Stimulated activated effector memory CD8-positive, alpha-beta T cell treated with anti-CD3 and anti-CD28 coated beads, Interleukin-12 subunit alpha, Interleukin-12 subunit beta, amount 100 ng/mL, for 72 hours (primary cell): ENCODE results near the gene PRKN.

ENCODE experiments used
- ATAC-seq: fragments of 150-1000 bp; cut with Tn5 transposase; 2 replicates; pipeline ENCODE4 v1.10.0; 2021
- DNase-seq, 2 donors: peaks; one replicate each; pipeline ENCODE4 v3.0.0; 2021 to 2022; ENCODE audit warnings: low spot score in 2 of 2
- H3K27ac Mint-ChIP-seq: one replicate; pipeline ENCODE4 v1.8.0; 2022; ENCODE audit warnings: mild to moderate bottlenecking, mixed read lengths
- H3K36me3 Mint-ChIP-seq: one replicate; pipeline ENCODE4 v1.8.0; 2022; ENCODE audit warnings: mild to moderate bottlenecking, mixed read lengths
- H3K4me1 Mint-ChIP-seq: one replicate; pipeline ENCODE4 v1.8.0; 2022; ENCODE audit warnings: mixed read lengths
- H3K4me3 Mint-ChIP-seq: one replicate; pipeline ENCODE4 v1.8.0; 2022; ENCODE audit warnings: mild to moderate bottlenecking, mixed read lengths
- H3K9me3 Mint-ChIP-seq: one replicate; pipeline ENCODE4 v1.8.0; 2022; ENCODE audit warnings: mixed read lengths

The PRKN gene

DNA sequence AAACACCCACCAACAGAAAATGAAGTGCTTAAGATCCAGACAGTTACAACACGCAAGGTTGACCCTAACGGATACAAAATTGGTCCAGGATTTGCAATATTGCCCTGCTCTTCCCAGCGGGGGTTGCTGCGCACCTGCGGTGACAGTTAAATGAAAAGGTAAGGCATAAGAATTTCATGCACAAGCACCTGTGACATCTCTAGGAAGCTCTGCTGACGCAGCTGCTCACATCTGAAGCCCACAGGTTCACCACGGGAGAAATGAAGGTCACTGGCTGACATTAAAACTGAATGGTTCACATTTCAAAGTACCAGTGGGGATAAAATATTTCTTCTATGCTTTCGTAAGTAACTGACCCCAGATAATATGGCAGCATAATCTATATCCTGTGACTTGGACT is 764.4 kb downstream of the PRKN start:
- H3K4me1 Mint-ChIP-seq, result no peaks in the 10 kb centered on the region
- no peak overlapping the region for H3K4me3 Mint-ChIP-seq
- no peak for ATAC-seq
- H3K9me3 Mint-ChIP-seq, result no peaks in the 10 kb centered on the region
- no peak overlapping the region for H3K27ac Mint-ChIP-seq
- H3K36me3 Mint-ChIP-seq, result no peaks in the 10 kb centered on the region
- DNase-seq, result no peak

DNA sequence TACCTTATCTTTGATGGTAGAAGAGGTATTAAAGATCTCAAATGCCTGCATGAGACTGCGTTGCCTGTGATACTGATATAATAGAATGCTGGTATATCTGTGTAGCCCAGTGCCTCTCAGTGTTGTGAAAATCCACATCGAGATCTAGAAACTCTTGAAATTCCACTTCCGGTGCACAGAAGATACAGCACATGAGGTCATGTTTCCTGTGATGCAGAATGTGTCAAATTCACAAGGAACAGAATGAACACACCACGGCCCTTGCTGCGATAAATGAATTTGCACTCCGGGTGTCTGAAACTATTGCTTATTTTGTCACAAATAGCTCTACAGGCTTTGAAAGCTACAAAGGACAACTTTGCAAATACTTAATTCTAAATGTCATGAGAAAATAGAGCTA is 765.8 kb downstream of the PRKN start:
- no peak for DNase-seq
- Mint-ChIP-seq H3K9me3 (no peaks in the 10 kb centered on the region), H3K4me3 (no peak overlapping the region), H3K27ac (no peak overlapping the region), H3K4me1 (no peaks in the 10 kb centered on the region), H3K36me3 (no peaks in the 10 kb centered on the region)
- ATAC-seq, result no peak

DNA sequence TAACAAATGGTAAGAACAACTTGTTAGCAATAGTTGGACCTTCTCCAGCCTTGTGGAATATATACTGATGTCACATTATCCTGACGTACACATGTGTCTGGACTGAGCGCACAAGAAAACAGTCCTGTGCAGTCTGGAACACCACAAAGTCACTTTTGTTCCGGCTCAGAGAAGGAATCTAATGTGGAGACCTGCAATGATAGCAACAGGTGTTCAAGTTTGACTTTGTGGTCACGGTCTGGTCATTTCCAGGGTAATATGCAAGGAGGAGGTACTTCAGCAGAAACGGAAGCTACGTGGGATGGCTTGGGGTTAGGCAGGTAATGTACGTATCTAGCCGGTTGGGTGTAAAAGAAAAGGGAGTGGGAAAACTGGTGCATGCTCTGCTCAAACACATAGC is 766.5 kb downstream of the PRKN start:
- no peak overlapping the region for H3K27ac Mint-ChIP-seq
- H3K36me3 Mint-ChIP-seq, result no peaks in the 10 kb centered on the region
- no peak overlapping the region for H3K4me3 Mint-ChIP-seq
- DNase-seq (no peak), ATAC-seq (no peak)
- H3K4me1 Mint-ChIP-seq, result no peaks in the 10 kb centered on the region
- H3K9me3 Mint-ChIP-seq, result no peaks in the 10 kb centered on the region

DNA sequence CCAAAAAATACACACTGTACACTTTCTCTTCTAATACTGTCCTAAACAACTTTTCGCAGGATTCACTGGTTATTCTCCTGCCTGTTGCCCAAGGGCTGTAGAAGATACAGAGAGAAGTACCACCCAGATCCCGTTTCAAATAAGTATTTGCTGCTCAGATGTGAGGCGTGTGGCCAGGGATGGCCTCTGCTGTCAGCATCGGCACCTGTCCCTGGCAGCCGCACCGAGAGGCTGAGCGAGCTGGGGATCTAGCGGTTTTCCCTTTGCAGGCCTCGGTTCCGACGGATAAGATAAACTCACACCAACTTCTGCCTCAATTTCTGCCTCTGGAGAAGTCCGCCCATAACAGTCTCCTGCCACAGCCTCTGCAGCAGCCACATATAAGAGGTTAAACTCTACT is 768.5 kb downstream of the PRKN start:
- Mint-ChIP-seq H3K4me3 (no peak overlapping the region), H3K9me3 (no peaks in the 10 kb centered on the region), H3K4me1 (no peaks in the 10 kb centered on the region), H3K27ac (no peak overlapping the region), H3K36me3 (no peaks in the 10 kb centered on the region)
- DNase-seq (no peak), ATAC-seq (no peak)

DNA sequence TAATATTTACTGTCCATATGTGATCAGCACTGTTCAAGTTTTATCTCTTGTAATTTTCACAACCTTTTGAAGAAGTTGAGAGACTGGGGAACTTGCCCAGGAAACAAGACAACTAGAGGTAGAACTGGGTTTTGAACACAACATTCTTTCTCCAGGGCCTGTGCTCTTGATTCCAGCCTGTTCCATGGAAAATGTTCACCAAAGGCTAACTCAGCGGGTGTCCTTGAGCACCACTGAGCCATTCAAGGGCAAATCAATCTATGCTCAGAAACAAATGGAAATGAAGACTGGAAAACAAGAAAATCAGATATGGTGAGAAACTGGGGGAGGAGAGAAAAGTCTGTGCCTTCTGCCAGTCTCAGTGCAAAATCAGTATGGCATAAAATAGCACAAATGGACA is 771.5 kb downstream of the PRKN start:
- DNase-seq (no peak), ATAC-seq (no peak)
- Mint-ChIP-seq H3K9me3 (no peaks in the 10 kb centered on the region), H3K4me1 (no peaks in the 10 kb centered on the region), H3K27ac (no peak overlapping the region), H3K4me3 (no peak overlapping the region), H3K36me3 (no peaks in the 10 kb centered on the region)

DNA sequence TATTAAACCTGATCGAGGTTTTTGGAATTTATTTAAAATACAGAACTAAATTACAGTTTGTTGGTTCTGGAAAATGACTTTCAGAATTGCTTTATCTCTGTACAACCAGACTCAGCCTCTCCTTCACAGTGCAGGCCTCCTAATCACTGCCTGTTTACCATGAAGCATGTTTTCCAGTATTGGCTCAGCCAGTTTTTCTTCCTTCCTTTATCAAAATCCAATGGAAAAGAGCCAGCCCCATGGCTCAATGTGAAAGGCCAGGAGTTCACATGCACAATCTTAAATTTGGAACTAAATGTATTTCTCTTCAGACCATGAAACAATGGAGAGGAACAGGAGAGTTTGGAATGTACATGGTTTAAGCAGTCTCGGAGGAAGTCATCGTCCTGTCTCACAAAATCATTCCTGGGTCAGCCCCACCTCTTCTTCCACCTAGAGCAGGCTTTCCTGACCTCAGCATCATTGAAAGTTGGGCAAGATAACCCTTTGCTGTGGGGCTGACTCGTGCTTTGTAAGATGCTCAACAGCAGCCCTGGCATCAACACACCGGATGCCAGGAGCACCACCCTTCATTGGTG is 772.8 kb downstream of the PRKN start:
- Mint-ChIP-seq H3K27ac (no peak overlapping the region), H3K36me3 (no peaks in the 10 kb centered on the region), H3K4me3 (no peak overlapping the region), H3K9me3 (no peaks in the 10 kb centered on the region), H3K4me1 (no peaks in the 10 kb centered on the region)
- ATAC-seq (no peak), DNase-seq (no peak)

DNA sequence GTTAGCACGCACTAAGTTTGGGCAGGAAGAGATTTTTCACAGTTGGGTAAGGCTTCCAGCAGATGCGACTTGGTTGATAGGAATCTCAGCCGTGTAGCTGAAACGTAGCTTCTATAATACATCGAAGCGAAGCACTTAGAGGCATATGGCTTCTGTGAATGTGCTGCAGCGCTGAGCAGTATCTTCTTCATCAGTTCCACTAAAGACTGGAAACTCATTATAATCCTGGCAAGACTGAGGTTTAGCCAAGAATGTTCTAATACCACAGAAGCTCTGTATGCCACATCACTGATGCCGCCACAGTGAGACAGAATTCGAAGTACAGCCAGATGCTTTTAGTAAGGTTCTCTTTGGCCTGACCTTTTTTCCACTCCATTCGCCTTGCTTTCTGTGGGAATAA is 773.5 kb downstream of the PRKN start:
- Mint-ChIP-seq H3K4me1 (no peaks in the 10 kb centered on the region), H3K4me3 (no peak overlapping the region), H3K27ac (no peak overlapping the region), H3K36me3 (no peaks in the 10 kb centered on the region), H3K9me3 (no peaks in the 10 kb centered on the region)
- ATAC-seq, result no peak
- no peak for DNase-seq

DNA sequence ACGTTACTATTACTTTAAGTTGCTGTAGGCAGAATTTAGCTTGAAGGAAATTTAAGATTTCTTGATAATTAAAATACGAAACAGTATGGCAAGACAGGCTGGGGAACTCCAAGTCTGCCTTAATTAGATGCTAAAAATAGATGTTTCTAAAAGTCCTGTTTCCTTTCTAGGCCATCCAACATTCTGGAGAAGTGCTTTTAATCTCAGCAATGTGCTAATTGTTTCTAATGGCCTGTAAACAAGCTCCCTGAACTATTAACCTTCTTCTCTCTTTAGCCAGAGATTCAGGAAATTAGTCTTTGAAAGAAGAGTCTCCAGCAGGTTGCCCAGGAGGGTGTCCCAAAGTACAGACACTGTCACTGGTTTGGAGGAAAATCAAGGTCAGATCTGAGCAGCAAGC is 776.4 kb downstream of the PRKN start:
- Mint-ChIP-seq H3K27ac (no peak overlapping the region), H3K36me3 (no peaks in the 10 kb centered on the region)
- ATAC-seq, result no peak

DNA sequence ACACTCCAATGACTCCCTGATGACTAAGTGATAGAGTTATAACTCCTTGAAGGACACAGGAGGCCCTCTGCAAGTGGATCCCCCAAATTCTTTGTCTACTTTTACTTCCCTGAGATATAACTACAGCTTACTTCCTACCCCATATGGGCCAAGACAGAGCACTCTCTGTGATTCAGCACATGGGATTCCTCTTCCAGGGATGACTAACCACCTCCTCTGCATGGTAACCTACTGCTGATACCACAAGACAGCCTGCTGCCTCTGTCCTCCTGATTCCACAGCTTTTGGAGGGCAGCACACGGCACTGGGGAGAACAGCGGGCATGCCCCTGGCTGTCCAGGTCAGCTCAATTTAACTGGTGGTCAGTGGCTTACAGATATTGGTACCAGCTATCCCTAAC is 778.0 kb downstream of the PRKN start:
- no peak overlapping the region for H3K27ac Mint-ChIP-seq
- H3K4me3 Mint-ChIP-seq, result no peak overlapping the region
- ATAC-seq (no peak), DNase-seq (no peak)
- H3K4me1 Mint-ChIP-seq, result no peaks in the 10 kb centered on the region
- H3K9me3 Mint-ChIP-seq, result no peaks in the 10 kb centered on the region
- H3K36me3 Mint-ChIP-seq, result no peaks in the 10 kb centered on the region

More for the DNA sequence above, 776.4 kb downstream of the PRKN start:
- Mint-ChIP-seq H3K4me1 (no peaks in the 10 kb centered on the region), H3K9me3 (no peaks in the 10 kb centered on the region), H3K4me3 (no peak overlapping the region)
- DNase-seq, result no peak

DNA sequence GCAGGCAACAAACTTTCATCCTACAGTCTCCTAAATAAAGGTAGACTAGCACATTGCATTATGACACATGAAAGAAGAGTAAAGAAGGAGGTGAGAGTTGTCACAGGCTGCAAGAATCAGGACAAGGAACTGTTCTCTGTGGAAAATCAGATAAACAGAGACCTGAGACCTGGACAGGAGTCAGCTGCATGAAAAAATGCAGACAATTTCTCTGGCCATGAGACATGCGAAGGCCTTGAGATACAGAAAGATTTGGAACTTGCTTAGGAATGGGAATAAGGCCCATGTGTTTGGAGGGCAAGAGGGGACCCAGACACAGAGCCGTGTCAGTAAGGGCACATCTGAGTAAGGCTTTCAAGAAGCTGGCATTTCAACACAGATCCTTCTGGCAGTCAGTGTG is 779.1 kb downstream of the PRKN start:
- Mint-ChIP-seq H3K9me3 (no peaks in the 10 kb centered on the region), H3K4me1 (no peaks in the 10 kb centered on the region), H3K27ac (no peak overlapping the region), H3K4me3 (no peak overlapping the region), H3K36me3 (no peaks in the 10 kb centered on the region)
- DNase-seq (no peak), ATAC-seq (no peak)

DNA sequence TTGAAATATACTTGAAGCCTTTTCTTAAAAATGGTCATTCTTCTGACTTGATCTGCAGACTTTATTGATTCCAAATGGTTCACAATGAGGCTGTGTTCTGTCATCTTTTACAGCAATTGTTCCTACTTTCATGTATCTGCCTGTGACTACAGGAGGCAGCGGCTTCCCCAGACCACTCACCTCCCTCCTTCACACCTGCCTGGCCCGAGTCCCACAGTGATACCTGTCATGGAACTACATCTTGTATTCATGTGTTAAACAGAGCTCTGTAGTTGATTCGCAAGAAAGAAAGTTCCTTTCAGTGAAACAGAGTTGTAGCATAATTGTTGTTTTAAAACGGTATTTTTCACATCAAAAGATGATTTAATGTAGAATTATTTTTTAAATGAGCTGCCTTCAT is 780.2 kb downstream of the PRKN start:
- no peak for ATAC-seq
- Mint-ChIP-seq H3K36me3 (no peaks in the 10 kb centered on the region), H3K4me3 (no peak overlapping the region), H3K4me1 (no peaks in the 10 kb centered on the region), H3K9me3 (no peaks in the 10 kb centered on the region), H3K27ac (no peak overlapping the region)
- DNase-seq, result no peak

DNA sequence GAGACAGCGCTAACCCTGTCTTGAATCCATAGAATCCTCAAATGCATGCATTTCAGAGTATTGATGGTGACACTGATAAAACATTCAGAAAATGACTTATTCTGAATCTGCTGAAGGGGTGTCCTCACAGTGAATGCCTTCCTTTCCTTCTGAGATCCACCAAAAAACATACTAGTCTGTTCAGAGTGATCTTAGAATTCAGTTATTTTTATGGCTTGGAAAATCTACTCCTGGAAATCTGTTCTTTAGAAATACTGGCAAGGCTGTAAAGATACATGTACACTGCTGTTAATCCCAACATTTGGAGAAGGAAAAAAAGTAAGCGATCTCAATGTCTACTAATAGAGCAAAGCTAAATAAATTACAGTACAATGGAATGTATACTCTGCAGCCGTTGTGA is 781.1 kb downstream of the PRKN start:
- no peak overlapping the region for H3K4me3 Mint-ChIP-seq

DNA sequence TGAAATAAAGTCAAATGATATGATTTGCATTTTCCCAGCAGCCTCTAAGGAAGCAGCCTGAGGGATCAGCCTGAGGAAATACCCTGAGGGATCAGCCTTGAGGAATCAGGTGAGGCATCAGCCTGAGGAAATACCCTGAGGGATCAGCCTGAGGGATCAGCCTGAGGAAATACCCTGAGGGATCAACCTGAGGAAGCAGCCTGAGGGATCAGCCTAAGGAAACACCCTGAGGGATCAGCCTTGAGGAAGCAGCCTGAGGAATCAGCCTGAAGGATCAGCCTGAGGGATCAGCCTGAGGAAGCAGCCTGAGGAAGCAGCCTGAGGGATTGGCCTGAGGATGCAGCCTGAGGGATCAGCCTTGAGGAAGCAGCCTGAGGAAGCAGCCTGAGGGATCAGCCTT is 784.0 kb downstream of the PRKN start:
- ATAC-seq, result no peak
- Mint-ChIP-seq H3K27ac (no peak overlapping the region), H3K9me3 (no peaks in the 10 kb centered on the region), H3K4me1 (no peaks in the 10 kb centered on the region), H3K4me3 (no peak overlapping the region), H3K36me3 (no peaks in the 10 kb centered on the region)
- DNase-seq, result no peak

More for the DNA sequence above, 781.1 kb downstream of the PRKN start:
- ATAC-seq (no peak), DNase-seq (no peak)
- Mint-ChIP-seq H3K27ac (no peak overlapping the region), H3K9me3 (no peaks in the 10 kb centered on the region), H3K36me3 (no peaks in the 10 kb centered on the region), H3K4me1 (no peaks in the 10 kb centered on the region)

DNA sequence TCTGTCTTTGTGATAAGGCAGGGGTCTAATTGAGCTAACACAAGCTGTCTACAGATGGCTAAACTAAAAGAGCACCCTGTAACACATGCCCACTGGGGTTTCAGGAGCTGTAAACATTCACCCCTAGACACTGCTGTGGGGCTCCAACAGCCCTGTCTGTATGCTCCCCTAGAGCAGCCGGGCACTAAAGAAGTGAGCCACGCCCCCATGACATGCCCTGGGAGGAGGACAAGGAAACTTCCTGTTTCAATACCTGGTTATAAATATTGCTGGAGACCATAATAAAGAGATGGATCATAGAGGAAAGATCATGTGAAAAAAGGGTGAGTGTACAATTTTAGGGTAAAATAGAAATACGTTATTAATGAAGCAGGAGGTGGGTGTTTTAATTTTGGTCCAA is 786.0 kb downstream of the PRKN start:
- Mint-ChIP-seq H3K9me3 (no peaks in the 10 kb centered on the region), H3K27ac (no peak overlapping the region), H3K4me3 (no peak overlapping the region), H3K4me1 (no peaks in the 10 kb centered on the region), H3K36me3 (no peaks in the 10 kb centered on the region)
- ATAC-seq (no peak), DNase-seq (no peak)

DNA sequence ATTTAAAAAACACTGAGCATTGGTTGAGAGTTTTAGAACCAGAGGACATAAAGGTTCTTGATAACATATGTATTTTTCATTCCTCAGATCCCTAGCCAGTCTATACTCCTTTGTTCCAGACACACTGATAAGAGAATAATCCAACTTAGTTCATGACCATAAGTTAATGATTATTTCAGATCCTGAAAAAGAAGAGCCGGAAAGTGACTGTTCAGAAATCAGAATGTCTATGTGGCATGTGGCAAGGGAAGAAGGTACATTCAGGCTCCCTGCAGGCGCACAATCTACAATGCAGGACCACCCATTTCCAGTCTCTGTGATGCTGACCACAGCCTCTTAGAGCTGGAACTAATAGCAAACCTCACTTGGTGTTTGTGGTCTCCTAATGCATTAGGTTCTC is 787.0 kb downstream of the PRKN start:
- no peaks in the 10 kb centered on the region for H3K36me3 Mint-ChIP-seq
- no peaks in the 10 kb centered on the region for H3K4me1 Mint-ChIP-seq
- no peak overlapping the region for H3K27ac Mint-ChIP-seq
- H3K4me3 Mint-ChIP-seq, result no peak overlapping the region
- ATAC-seq, result no peak
- no peak for DNase-seq
- H3K9me3 Mint-ChIP-seq, result no peaks in the 10 kb centered on the region

DNA sequence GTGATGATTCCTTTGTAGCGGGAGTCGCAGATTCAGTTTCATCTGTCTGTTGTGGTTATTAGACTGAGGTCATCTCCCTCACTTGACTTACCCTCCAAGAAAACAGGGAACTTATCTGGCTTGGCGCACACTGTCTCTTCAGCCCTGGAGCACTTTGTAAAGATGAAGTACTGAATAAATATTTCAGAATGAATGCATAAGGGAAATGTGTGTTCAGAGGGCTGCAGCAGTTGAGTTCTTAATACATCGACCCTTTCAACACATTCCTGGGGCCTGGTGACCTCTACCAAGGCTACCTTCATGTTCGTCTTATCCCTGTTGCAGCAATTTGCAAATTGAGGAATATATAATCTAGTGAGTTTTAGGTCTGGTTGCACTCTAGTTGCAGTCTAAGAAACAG is 801.2 kb downstream of the PRKN start:
- Mint-ChIP-seq H3K4me1 (no peaks in the 10 kb centered on the region), H3K27ac (no peak overlapping the region), H3K4me3 (no peak overlapping the region), H3K9me3 (peaks cover 3% of the 10 kb centered on the region), H3K36me3 (no peaks in the 10 kb centered on the region)
- no peak for DNase-seq
- ATAC-seq, result no peak

DNA sequence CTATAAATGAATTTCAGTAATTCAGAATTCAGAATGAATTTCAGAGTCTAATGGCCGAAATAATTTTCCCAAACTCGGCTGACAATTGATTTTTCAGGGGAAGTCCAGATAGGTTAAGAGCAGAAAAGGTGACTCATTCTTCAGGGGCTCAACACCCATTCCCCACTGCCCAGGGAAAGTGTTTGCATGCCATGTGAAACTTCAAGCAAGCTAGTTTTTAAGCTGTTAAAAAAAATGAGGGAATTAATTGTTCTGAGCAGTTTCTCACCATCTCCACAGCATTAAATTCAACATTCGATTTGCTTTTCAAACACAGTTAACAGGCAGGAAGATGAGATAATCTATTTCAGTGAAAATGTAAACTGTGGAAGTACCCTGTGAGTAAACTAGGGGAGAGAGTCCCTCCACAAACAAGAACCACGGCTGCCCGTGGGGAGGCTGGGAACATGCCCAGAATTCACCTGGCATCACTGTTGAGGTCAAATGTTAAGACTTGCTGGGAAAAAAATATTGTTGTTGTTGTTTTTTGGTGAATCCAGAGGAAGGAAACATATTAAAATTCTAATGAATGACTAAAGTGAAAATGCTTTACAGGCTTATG is 803.0 kb downstream of the PRKN start:
- peaks cover 3% of the 10 kb centered on the region for H3K9me3 Mint-ChIP-seq
- H3K4me1 Mint-ChIP-seq, result no peaks in the 10 kb centered on the region
- H3K36me3 Mint-ChIP-seq, result no peaks in the 10 kb centered on the region
- H3K4me3 Mint-ChIP-seq, result no peak overlapping the region
- DNase-seq, result no peak
- no peak overlapping the region for H3K27ac Mint-ChIP-seq
- ATAC-seq, result no peak
